ENCODE measurements around the gene LASP1.

The LASP1 gene

DNA sequence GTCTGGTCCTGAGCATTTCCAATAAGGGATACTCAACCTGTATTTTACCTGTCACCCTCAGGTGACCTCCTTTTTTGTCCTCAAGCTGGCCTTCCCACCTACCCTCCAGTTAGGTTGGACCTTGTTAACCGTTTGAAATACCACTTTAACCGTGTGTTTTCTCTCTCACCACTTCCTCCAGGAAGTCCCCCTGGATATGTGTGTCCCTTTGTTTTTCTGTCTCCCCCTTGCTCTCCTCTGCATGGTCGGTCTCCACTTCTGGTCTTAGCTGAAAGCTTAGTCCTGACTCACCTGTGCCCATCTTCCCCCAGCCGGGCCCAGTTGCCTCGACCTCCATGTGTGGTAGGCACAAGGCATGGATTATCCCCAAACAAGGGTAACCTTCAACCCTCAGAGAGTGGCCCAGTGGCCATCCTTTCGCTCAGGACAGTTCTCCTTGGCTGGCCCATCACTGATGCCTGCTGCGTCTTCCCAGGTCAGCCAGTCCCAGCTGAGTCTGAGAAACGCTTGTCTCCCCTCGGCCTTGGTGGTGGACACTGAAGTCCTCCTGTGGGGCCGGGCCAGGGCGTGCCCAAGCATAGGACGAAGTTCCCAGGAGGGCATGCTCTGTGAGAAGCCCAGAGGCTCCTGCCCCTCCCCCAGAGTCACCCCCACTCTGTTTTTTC, 20.0 kb downstream of the LASP1 start:
- no peak for DNase-seq (ENCODE audit: low read depth)

DNA sequence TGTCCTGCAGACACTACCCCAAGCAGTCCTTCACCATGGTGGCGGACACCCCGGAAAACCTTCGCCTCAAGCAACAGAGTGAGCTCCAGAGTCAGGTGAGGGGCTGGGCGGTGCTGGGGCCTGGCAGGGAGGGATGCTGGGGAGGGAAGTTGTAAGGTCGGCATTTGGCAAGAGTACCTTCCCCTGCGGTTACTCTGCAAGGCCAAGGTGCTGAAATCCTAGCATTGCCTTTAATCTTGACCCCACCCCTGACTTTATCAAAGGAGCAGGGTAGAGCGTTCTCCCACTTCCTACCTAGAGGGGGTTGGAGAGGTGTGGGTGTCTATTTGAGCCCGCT, 20.5 kb downstream of the LASP1 start:
- DNase-seq (ENCODE audit: low read depth): no peak

DNA sequence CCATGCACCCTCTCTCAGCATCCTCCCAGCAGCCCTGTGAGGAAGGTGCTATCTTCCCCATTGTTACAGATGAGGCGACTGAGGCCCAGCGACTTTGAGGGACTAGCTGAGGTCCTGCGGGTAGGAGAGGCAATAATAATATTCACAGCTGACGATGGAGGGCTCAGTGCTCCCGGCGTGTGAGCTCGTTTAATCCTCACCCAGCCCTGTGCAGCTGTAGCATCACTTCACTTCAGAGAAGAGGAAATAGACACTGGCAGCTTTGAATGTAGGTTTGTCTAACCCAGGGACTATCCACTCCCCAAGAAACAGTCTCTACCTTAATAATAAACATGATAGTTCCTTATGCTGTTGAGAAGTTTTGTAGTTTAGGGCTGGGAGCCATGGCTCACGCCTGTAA, 21.6 kb downstream of the LASP1 start:
- DNase-seq (ENCODE audit: low read depth): no peak

DNA sequence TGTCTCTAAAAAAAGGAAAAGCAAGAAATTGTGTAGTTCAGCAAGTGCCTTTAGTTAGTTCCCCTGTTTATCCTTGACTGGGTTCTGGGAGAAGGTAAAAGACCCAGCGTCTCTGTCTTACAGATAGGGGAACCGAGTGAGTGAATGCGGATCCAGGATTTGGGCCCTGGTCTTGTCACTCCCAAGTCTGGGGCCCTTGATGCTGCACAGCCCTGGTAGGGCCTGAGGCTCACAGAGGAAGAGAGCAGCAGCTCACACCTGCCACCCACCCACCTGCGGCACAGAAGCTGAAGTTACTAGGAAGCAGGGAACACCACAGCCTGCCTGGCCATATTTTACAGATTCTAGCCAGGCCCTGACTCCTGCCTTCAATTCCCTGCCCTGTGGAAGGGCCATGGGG, 22.2 kb downstream of the LASP1 start:
- no peak for DNase-seq (ENCODE audit: low read depth)

DNA sequence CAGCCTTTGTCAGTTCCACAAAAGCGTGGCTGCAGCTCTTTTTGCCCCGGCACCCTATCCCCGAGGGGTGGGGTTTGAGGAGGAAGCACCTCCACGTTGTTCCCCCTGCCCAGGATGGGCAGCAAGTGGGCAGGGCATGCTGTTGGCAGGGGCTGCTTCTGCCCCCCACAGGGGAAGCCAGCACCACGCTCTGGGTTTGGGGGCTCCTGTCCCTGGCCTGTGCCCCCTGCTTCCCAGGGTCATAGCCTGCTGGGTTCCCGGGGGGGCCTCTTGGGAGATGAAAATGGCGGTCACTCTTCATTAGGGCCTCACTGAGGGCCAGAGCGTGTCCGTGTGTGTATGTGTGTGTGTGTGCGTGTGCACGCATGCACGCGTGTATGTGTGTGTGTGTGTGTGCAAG, 22.8 kb downstream of the LASP1 start:
- no peak for DNase-seq (ENCODE audit: low read depth)

DNA sequence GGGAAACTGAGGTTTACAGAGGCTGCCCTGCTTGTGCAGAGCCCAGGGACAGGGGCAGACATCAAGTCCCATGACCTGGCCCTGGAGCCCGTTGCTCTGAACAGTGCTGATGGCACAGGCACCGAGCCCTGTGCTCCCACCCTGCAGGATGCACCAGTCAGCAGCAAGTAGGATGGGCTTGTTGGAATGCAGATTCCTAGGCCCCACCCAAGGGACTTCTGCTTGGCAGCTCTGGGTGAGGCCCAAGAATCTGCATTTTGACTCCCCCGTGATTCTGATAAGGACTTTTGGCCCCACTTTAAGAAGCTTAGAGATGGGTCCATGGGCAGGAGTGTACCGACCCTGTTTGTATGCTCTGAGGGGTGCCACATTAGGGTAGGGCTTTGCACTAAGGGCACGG, 23.3 kb downstream of the LASP1 start:
- DNase-seq (ENCODE audit: low read depth): no peak

DNA sequence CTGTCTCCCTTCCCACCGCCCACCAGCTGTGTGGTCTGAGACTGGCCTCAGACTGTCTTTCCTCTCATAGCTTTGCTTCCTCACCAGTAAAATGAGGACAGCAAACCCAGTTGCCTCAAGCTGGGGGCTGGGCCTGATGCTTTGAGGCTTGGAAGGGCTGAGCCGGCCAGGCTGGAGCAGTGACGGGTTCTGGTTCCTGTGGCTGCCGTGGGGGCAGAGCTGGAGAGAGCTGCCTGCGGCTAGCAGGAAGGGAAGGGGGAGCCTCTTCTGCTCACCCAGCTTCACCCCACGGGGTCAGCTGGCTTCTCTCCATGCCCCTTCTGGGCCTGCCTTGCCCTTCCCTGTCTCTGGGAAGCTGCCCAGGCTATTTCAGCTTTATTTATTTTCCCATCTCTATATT, 23.7 kb downstream of the LASP1 start:
- DNase-seq (ENCODE audit: low read depth): no peak

DNA sequence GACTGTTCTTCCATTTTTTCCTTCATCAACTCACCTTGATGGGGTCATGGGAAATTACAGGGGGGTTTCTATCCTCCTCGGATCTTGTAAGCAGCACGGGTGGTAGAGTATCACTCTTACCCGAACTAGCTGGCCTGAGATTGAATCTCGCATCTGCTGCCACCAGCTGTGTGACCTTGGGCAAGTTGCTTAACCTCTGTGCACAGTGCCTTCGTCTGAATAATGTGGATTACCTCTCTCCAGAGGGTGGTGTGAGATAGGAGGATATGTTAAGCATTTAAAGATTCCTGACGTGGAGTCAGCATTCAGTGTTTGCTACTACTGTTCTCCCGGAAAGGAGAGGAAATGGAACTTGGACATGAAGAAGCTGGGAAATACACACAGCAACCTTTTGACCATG, 24.4 kb downstream of the LASP1 start:
- no peak for DNase-seq (ENCODE audit: low read depth)

DNA sequence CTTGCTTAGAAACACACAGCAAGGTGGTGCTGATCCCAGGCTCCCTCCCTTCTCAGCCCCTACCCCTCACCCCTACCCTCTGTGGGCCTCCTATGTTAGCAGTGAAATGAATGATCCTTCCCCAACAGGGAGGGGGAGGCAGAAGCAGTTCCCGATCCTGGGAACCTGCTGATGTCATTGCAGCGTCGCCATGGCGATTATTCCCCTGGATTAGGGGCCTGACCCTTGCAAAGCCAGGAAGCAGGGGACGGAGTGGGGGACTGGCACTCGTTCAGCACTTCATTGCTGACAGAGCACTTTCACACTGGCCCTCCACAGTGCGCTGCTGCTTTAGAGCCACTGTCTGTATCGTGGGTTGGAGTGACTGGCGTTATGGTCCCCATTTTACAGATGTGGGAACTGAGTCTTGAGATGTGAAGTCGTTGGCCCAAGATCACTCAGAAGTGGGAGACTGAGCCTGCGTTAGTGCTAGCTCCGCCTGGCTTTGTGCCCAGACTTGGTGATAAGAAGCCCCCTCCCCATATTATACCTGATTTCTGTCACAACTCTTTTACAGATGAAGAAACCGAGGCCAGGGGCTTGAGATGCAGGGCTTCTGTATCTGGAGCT, 26.6 kb downstream of the LASP1 start:
- DNase-seq (ENCODE audit: low read depth): no peak

DNA sequence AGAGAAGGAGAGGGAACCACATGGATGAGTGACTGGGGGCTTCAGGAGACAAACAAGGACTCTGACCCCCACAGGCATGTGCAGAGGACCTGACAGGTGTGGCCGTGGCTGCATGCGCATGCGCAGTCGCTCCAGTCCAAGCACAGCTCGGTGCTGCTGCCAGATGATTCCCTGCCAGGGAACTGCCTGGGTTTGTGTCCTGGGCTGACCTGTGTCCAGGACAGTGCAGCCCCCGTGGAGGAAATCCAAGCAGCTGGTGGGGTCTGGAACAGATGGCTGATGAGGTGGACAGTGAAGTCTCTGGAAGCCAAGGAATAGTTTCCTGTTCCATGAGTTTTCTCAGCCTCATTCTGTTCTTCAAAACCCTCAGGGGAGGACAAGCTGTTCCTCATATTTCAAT, 27.3 kb downstream of the LASP1 start:
- no peak for DNase-seq (ENCODE audit: low read depth)

DNA sequence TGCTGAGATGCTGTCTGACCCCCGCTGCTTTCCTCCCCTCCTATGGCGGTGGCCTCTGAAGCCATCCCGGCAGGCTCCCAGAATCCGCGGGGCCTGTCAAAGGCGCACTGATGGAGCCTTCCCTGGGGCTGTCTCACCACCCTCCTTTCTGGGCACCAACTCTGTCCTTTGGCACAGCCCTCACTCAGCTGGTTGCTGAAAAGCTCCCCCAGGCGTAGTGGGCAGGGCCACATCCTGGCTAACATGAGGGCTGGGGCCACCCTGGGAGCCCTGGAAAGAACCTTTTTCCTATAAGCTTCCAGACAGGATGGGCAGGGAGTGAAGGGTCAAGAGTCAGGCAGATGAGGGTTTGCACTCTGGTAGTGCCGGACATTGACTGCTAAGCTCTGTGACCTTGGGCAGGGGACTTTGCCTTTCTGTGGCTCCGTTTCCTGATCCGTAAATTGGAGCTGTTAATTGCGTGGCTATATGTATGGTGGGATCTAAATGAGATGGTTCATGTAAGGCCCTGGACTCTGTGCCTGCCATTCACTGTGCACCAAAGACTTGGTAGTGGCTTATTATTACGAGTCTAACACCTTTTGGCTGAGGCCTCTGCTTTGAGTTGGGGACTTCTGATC, 27.9 kb downstream of the LASP1 start:
- no peak for DNase-seq (ENCODE audit: low read depth)

DNA sequence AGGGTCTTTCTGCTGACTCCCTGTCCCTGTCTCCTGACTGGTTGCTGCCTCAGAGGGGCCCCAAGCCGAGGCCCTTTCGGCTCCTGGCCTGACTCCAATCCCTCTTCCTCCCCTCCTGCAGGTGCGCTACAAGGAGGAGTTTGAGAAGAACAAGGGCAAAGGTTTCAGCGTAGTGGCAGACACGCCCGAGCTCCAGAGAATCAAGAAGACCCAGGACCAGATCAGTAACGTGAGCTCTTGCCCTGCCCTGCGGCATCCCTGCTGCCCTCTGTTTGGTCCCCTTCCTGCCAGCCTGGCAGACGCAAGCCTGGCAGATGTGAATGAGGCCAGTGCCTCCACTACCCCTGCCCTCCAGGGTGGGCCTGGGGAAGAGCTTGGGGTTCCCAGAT, 28.4 kb downstream of the LASP1 start:
- DNase-seq (ENCODE audit: low read depth): no peak

DNA sequence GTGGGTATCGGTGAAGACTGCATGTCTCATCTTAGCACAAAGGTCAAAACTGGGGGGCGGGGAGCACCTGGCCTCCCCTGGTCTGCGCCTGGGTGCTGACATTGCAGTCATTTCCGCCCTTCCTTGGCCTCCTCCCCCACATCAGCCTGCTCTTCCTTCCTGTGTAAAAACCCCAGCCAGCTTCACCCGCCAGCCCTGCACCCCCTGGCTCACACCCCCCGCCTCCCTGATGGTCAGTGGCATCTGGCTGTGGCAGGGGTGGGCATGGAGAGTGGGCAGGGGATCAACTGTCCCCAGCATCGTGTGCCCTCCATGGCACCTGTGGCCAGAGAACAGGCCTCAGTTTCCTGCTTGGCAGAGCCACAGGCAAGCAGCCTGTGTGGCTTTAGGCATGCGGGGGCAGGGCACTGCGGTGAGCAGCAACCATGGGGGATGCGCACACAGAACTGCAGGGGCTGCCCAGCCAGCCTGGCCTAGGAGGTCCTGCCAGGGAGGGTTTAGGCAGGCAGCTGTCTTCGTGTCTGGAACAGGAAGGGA, 29.0 kb downstream of the LASP1 start:
- peak; percentile 72 for DNase-seq (ENCODE audit: low read depth)

DNA sequence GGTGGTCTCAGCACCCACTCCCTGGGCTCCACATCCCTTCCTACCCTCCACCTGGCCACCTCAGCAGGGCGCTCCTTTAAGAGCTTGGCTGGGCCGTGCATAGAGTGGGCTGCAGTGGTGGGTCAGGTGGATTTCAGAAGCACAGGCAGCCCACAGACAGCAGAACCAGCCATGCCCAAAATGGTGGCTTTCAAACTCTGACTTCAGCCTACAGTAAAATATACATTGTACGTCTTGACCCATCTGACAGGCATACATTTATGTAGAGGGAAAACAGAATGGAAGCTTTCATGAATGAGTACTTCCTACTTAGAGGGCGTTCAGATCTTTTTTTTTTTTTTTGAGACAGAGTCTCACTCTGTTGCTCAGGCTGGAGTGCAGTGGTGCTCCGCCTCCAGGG, 29.6 kb downstream of the LASP1 start:
- DNase-seq (ENCODE audit: low read depth): no peak

DNA sequence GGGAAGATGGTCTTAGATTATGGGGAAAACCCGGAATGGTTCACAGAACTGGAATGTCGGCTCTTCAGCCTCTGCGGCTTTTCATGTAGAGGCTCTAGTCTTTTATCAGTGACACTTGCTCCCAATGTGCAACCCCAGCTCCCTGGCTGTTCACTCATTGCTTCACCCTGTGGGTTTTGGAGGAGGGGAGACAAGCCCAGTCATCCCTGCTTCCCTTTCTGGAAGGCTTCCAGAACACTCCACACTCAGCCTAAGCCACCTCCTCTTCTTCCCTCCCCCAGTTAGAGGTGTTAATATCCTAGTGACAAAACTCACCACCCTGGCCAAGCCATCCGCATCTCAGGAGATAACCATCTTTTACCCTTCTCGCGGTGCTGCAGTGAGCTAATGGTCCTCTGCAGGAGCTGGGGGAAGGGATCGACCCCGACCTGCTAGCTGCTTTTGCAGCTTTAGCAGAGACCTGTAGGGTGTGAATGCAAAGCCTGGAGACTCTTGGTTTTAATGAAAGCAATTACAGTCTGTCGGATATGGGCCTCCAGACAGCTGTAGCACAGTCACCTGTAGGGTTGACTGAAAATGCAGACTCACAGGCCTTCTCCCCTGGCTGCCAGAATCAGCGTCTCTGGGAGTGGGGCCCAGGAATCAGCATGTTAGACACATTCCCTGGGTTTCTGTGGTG, 31.3 kb downstream of the LASP1 start:
- no peak for DNase-seq (ENCODE audit: low read depth)

DNA sequence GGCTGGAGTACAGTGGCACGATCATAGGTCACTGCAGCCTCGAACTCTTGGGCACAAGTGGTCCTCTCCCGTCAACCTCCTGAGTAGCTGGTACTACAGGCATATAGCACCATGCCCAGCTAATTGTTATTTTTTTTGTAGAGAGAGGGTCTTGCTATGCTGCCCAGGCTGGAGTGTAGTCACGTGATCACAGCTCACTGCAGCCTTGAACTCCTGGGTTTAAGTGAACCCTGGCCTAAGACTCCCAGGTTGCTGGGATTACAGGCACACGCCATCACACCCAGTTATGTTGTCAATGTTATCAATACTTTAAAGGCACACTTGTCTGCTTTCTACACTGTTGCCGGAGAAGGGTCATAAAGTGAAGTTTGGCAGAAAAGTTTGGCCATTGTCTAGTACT, 33.5 kb downstream of the LASP1 start:
- no peak for DNase-seq (ENCODE audit: low read depth)

DNA sequence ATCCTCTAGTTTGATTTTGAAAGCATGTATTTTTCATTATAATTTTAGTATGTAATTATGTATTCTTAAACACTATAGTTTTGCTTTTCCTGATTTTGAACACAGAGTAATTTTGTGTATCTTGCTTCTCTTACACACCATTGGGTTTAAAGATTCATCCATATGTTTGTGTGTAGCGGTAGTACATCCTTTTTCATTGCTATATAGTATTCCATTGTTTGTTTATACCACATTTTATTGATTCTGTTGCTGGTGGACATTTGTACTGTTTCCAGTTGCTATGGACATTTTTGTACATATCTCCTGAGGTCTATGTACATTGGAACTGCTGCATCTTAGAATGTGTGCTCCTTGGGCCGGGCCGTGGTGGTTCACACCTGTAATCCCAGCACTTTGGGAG, 35.0 kb downstream of the LASP1 start:
- DNase-seq (ENCODE audit: low read depth): no peak

DNA sequence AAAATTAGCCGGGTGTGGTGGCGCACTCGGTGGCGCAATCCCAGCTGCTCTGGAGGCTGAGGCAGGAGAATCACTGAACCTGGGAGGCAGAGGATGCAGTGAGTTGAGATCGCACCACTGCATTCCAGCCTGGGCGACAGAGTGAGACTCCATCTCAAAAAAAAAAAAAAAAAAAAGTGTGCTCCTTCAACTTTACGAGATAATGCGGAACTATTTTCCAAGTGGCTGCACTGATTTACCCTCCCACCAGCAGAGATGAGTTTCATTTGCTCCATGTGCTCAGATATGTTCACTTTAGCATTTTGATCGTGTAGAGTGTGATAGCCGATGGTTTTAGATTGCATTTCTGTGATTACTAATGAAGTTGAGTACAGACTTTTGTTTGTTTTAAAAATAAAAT, 35.5 kb downstream of the LASP1 start:
- DNase-seq (ENCODE audit: low read depth): no peak

DNA sequence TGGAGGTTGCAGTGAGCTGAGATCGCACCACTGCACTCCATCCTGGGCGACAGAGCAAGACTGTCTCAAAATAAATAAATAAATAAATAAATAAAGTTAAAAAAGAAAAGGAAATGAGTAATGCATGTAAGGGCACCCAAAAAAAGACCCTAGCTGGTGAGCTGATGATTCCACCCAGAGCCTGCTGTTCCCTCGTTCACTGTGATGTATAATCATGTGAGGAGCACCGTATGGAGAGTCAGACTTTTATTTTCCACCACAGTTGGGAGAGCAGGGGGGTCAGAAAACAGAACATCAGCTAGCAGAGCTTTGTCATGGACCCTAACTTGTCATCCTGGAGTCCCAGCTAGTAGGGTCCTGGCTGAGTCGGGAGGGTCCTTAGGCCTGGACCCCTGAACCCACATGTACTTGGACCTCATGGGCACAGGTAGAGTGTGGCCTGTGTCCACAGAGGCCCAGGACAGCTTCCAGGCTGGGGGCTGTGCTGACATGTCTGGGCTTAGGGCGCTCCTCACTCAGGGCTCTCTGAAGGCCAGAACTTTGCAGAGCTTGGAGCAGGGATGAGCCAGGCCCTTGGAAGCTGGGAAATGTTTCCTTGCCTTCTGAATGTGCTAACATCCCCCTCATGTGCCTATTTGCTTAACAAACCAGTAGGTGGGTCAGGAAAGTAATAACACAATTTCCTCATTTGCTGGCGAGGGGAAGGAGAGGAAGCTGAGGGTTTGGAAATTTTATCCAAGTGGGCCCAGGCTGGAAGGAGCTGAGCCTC, 36.8 kb downstream of the LASP1 start:
- DNase-seq (ENCODE audit: low read depth): no peak

DNA sequence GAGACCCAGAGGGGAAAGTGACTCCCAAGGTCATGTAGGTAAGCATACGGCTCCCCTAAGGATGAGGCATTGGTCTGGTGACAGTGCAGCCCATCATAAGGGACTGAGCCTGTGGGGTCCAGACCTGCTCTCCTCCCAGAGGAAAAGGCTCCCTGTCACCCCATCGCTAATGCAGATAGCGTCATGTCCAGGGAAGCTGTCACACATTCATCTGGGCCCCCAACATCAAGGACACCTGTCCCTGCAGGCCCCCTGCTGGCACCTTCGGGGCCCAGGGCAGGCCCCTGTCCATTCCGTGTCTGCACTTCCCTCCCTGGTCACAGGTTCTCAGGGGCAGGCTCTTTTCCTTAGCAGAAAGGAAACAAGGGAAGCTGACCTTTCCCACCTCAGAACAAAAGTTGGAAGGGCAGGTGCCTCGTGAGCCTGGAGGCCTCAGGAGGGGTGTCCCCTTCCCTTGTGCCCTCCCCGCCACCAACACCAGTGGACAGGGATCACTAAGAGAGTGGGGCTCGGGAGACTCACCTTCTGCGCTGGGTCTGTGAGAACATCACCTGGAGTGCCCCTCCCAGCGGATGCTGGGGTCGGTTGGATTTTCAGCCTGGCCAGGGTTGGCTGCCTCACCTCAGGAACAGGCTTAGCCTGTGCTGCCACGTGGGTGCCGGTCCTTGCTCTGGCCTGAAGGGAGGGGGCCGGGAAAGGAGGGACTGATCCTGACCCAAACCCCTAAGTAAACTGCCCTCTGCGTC, 38.2 kb downstream of the LASP1 start:
- no peak for DNase-seq (ENCODE audit: low read depth)

DNA sequence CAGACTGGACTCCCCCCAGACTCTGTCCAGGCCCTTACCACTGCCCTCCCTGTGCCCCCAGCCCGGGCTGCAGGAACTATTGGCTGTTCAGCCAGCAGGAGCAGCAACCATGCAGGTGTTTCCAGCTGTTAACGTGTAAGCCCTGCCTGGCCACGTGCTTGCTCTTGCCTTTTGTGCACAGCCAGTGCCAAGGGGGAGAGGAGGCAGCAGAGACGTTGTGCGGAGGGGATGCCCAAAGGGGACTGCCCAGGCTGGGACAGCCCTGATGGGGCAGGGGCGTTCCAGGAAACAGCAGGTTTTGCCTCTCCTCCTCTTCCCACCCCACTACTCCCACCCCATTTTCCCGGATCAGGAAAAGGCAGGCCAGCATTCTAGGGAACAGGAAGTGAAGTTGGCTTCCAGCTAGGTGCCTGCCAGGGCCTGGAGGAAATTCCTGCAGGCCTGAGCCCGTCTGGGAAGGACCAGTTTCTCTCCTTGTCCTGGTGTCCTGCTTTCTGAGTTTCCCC, 38.9 kb downstream of the LASP1 start:
- DNase-seq (ENCODE audit: low read depth): no peak

DNA sequence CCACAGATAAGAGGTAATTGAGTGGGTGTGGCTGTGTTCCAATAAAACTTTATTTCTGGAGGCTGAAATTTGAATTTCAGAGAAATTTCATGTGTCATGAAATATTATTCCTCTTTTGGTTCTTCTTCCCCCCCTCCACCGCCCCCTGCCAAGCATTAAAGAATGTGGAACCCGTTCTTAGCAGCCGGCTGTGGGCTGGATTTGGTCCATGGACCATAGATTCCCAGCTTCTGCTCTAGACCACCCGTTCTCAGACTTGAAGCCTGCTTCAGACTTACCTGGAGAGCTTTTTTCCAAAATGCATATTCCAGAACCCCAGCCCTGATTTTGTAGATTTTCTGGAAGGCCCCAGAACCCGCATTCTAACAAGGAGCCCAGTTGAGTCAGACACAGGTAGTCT, 40.5 kb downstream of the LASP1 start:
- no peak for DNase-seq (ENCODE audit: low read depth)
